K562 (cell line): ENCODE measurements around the gene CSNK1G3. TPM values are rescaled to one million over a fixed set of nuclear protein-coding genes. Genes with fewer than 3 reads are reported as not detected.
A peak's percentile ranks its signal among the peaks of the same experiment; 100 is the strongest.

ENCODE experiments used
- ESRRB ChIP-seq: fragments of 250-450 bp; sonication (Bioruptor Pico); IDR thresholded peaks from 2 replicates; pipeline ENCODE4 v1.5.0; 2020; ENCODE audit warnings: mild to moderate bottlenecking, moderate library complexity, borderline replicate concordance
- FOSL1 ChIP-seq: fragments of 200-800 bp; sonication (Bioruptor generic); conservative IDR thresholded peaks from 2 replicates; pipeline ENCODE4 v1.6.1; 2016; ENCODE audit warnings: missing genetic modification characterization, missing compliant biosample characterization
- FOXJ2 ChIP-seq: fragments of 200-800 bp; sonication (Bioruptor generic); IDR thresholded peaks from 2 replicates; pipeline ENCODE4 v1.6.1; 2016; ENCODE audit warnings: missing genetic modification characterization, missing compliant biosample characterization
- GTF2F1 ChIP-seq: IDR thresholded peaks from 2 replicates; pipeline ENCODE4 v1.6.1; 2011; ENCODE audit warnings: low read depth, low read length, improper control_type of control experiment
- MBD2 ChIP-seq: sonication (generic); IDR thresholded peaks from 2 replicates; pipeline ENCODE4 v1.6.1; 2016; ENCODE audit warnings: low read depth, borderline replicate concordance
- PHTF2 ChIP-seq: fragments of 250-450 bp; sonication (Bioruptor Pico); IDR thresholded peaks from 2 replicates; pipeline ENCODE4 v1.5.0; 2021; ENCODE audit warnings: mild to moderate bottlenecking
- POLR2AphosphoS2 ChIP-seq: IDR thresholded peaks from 2 replicates; pipeline ENCODE4 v1.6.1; 2012; ENCODE audit warnings: low read length, improper control_type of control experiment
- PREB ChIP-seq: sonication (generic); formaldehyde crosslinking; IDR thresholded peaks from 2 replicates; pipeline ENCODE4 v1.8.1; 2023; ENCODE audit warnings: mild to moderate bottlenecking, missing genetic modification reagents
- REST ChIP-seq, 2 experiments: fragments of 450-650 bp; formaldehyde crosslinking in 1 of 2; IDR thresholded peaks; 2 replicates each; pipeline versions ENCODE4 v1.4.0 to v1.6.1; 2014 to 2020; ENCODE audit warnings: mild to moderate bottlenecking in 2 of 2, borderline replicate concordance in 1 of 2, low read depth in 1 of 2
- SETDB1 ChIP-seq: IDR thresholded peaks from one replicate; pipeline ENCODE4 v1.6.1; 2012; ENCODE audit warnings: low read length, control low read depth, inconsistent platforms
- STAT5A ChIP-seq: IDR thresholded peaks from 2 replicates; pipeline ENCODE4 v1.6.1; 2012; ENCODE audit warnings: low read length, inconsistent platforms, borderline replicate concordance
- TEAD2 ChIP-seq: fragments of 450-650 bp; IDR thresholded peaks from 2 replicates; pipeline ENCODE4 v1.6.1; 2016; ENCODE audit warnings: missing genetic modification characterization, control low read depth, missing compliant biosample characterization
- U2AF2 ChIP-seq: fragments of 200-400 bp; formaldehyde crosslinking; optimal IDR thresholded peaks from 2 replicates; pipeline ENCODE3; 2017; ENCODE audit warnings: low read depth, mild to moderate bottlenecking, low read length
- XRCC4 ChIP-seq: IDR thresholded peaks from one replicate; pipeline ENCODE4 v1.6.1; 2011; ENCODE audit not compliant: insufficient read depth, insufficient read length; ENCODE audit errors: extremely low read depth
- polyA plus RNA-seq, 8 experiments: library from polyadenylated mRNA; depleted of rRNA in 4 of 8; stranded (reverse) in 5 of 8; unstranded in 3 of 8; fragments of >200 nt; fragmentation: Nextera tagmentation in 2 of 8; fragmentation: Illumina TruSeq in 1 of 8; extraction: Ambion mirVana in 2 of 8; extraction: Trizol in 1 of 8; gene quantifications; 2 replicates each; pipeline versions ENCODE4 v1.2.1 to v1.2.3, GENCODE V29; 2011 to 2014; ENCODE audit warnings: inconsistent platforms in 1 of 8, missing spikeins in 1 of 8
- total RNA-seq, 7 experiments: library from RNA; depleted of rRNA in 6 of 7; stranded (reverse); fragments of >200 nt in 6 of 7; fragmentation: Illumina TruSeq in 2 of 7; extraction: Trizol in 2 of 7; gene quantifications; 2 replicates each; pipeline versions ENCODE4 v1.2.1 to v1.2.3, GENCODE V29; 2011 to 2021; ENCODE audit warnings: low replicate concordance in 1 of 7
- TF ChIP-seq, protein P1 (sequence below): fragments of 450-650 bp; formaldehyde crosslinking; IDR thresholded peaks from 2 replicates; pipeline ENCODE4 v1.4.0; 2020; ENCODE audit warnings: mild to moderate bottlenecking, mixed read lengths

CSNK1G3 gene
- total and polyA plus RNA-seq, 9 of the 15 experiments (the other 6 are each of a cell fraction or from before 2014, with no cell fraction given), result 8.3 to 27.6 (median 16.5) TPM

GRCh38 chr5:123511648-123512605 is at the start of gene CSNK1G3 (continued):
- TF ChIP-seq REST (IDR thresholded peaks at IDR 0.05; ENCODE audit: borderline replicate concordance) (no peak), REST (CRISPR knock-in tag; IDR thresholded peaks at IDR 0.05; ENCODE audit: low read depth) (no peak), FOSL1 (tag) (no peak), PREB (CRISPR knock-in tag) (no peak), SETDB1 (no peak), GTF2F1 (peak; percentile 65; the same call in 1 of the 2 replicates), POLR2AphosphoS2 (peak; percentile 50; the same call in 1 of the 2 replicates), TEAD2 (no peak), STAT5A (no peak), MBD2 (peak; percentile 75; the same call in 1 of the 2 replicates), ESRRB (CRISPR knock-in tag) (no peak), PHTF2 (CRISPR knock-in tag) (no peak), FOXJ2 (tag) (no peak), U2AF2 (no peak), XRCC4 (no peak)
- TF ChIP-seq, protein P1, sequence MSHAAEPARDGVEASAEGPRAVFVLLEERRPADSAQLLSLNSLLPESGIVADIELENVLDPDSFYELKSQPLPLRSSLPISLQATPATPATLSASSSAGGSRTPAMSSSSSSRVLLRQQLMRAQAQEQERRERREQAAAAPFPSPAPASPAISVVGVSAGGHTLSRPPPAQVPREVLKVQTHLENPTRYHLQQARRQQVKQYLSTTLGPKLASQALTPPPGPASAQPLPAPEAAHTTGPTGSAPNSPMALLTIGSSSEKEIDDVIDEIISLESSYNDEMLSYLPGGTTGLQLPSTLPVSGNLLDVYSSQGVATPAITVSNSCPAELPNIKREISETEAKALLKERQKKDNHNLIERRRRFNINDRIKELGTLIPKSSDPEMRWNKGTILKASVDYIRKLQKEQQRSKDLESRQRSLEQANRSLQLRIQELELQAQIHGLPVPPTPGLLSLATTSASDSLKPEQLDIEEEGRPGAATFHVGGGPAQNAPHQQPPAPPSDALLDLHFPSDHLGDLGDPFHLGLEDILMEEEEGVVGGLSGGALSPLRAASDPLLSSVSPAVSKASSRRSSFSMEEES, result no peak
